Measurements from ENCODE around the gene PI16. TPM values are rescaled to one million over a fixed set of nuclear protein-coding genes. Genes with fewer than 3 reads are reported as not detected.

Gene PI16
- total and polyA plus RNA-seq, 2 donors (not counting 3 experiments of a cell fraction or from before 2014, with no cell fraction given) = 0.14 TPM; not detected in 1

DNA sequence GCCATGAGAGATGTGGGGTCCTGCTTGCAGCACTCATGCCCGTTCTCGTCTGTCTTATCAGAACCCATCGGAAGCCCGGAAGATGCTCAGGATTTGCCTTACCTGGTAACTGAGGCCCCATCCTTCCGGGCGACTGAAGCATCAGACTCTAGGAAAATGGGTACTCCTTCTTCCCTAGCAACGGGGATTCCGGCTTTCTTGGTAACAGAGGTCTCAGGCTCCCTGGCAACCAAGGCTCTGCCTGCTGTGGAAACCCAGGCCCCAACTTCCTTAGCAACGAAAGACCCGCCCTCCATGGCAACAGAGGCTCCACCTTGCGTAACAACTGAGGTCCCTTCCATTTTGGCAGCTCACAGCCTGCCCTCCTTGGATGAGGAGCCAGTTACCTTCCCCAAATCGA is 8.3 kb downstream of the PI16 start:
- no peaks in the 10 kb centered on the region for H3K79me2 ChIP-seq (ENCODE audit: control insufficient read depth, insufficient read depth, low read length)
- no peak overlapping the region for H3K27ac ChIP-seq (ENCODE audit: insufficient read depth, low read depth, low read length)
- no peak overlapping the region for H2AFZ ChIP-seq (ENCODE audit: low read depth, low read length)
- peaks cover 3 to 5% of the 10 kb centered on the region in 2 experiments for H3K36me3 ChIP-seq (ENCODE audit: control insufficient read depth in 2 of 2, extremely low read depth in 1 of 2, insufficient read depth in 2 of 2, low read length in 2 of 2)
- TF ChIP-seq, protein P1, sequence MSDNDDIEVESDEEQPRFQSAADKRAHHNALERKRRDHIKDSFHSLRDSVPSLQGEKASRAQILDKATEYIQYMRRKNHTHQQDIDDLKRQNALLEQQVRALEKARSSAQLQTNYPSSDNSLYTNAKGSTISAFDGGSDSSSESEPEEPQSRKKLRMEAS (IDR thresholded peaks at IDR 0.05; ENCODE audit: insufficient read depth, insufficient read length) = no peak
- TF ChIP-seq EZH2 (IDR thresholded peaks at IDR 0.05; ENCODE audit: borderline replicate concordance, low read depth, low read length, severe bottlenecking) (no peak), JUN (IDR thresholded peaks at IDR 0.05; ENCODE audit: borderline replicate concordance, insufficient read depth, insufficient read length, low read depth) (no peak), POLR2AphosphoS5 (IDR thresholded peaks at IDR 0.05; ENCODE audit: insufficient read depth, low read depth, low read length) (no peak), MYC (IDR thresholded peaks at IDR 0.05; ENCODE audit: low read depth, low read length) (no peak), GATA2 (IDR thresholded peaks at IDR 0.05; ENCODE audit: insufficient read depth, insufficient read length, low read depth, low read length) (no peak)
- H3K9me3 ChIP-seq (replicated peaks; ENCODE audit: control insufficient read depth, insufficient read depth, low read length) = no peaks in the 10 kb centered on the region
- dilution Hi-C loops (cut with MboI; ENCODE audit: extremely low pct_ligation_motif_present, low sequenced_read_pairs) = no loop called here
- no peak for DNase-seq (ENCODE audit: low read depth, low spot score)
- no peaks in the 10 kb centered on the region for H3K9me1 ChIP-seq (replicated peaks; ENCODE audit: control insufficient read depth, extremely low read depth, insufficient read depth, low read length)
- no peaks in the 10 kb centered on the region for H3K27me3 ChIP-seq (ENCODE audit: control insufficient read depth in 2 of 2, insufficient read depth in 2 of 2, low read length in 2 of 2)
- no peak for FAIRE-seq
- no peak overlapping the region for H3K9ac ChIP-seq (replicated peaks; ENCODE audit: extremely low read depth, insufficient read depth, low read length)
- BruUV-seq (replicated peaks) = no TSS peak
- H4K20me1 ChIP-seq (replicated peaks; ENCODE audit: control insufficient read depth, extremely low read depth, insufficient read depth, low read length) = no peaks in the 10 kb centered on the region
- CTCF ChIA-PET = interaction anchor here (1.3 kb wide), 1 partner anchor 49 kb away, joined by 3 read pairs; no protein-coding TSS in a partner anchor
- H3K4me1 ChIP-seq (ENCODE audit: control insufficient read depth, extremely low read depth, insufficient read depth, low read length) = peaks cover 3% of the 10 kb centered on the region
- H3K4me2 ChIP-seq (ENCODE audit: insufficient read depth, low read length) = no peak overlapping the region
- intact Hi-C loops (cut with micrococcal nuclease) = no loop called here
- POLR2A ChIA-PET = no interaction called here
- no peak overlapping the region for H3K4me3 ChIP-seq (replicated peaks in 1 of 3; ENCODE audit: insufficient read depth in 1 of 3, low read depth in 1 of 3, low read length in 3 of 3)
